OCI-LY1 (cell line): ENCODE results near the gene MXD4.

Experiments used
- H2AFZ ChIP-seq: fragments of 200-600 bp; sonication (generic), shearing (Covaris generic); 2 replicates; pipeline ENCODE4 v1.6.0; 2014; ENCODE audit warnings: antibody characterized with exemption, mild to moderate bottlenecking, low read length
- H3F3A ChIP-seq: fragments of 200-600 bp; sonication (generic), shearing (Covaris generic); 2 replicates; pipeline ENCODE4 v1.6.0; 2014; ENCODE audit warnings: mild to moderate bottlenecking, antibody characterized with exemption, low read length, moderate library complexity; ENCODE audit not compliant: insufficient read depth
- H3K27ac ChIP-seq: fragments of 200-600 bp; sonication (generic); 2 replicates; pipeline ENCODE4 v1.5.1; 2014; ENCODE audit warnings: low read length, mixed run types, mild to moderate bottlenecking, low read depth; ENCODE audit not compliant: poor library complexity, severe bottlenecking
- H3K27me3 ChIP-seq: fragments of 200-600 bp; sonication (generic); 2 replicates; pipeline ENCODE4 v1.6.0; 2014; ENCODE audit warnings: antibody characterized with exemption, mild to moderate bottlenecking, low read length, moderate library complexity; ENCODE audit not compliant: insufficient read depth
- H3K36me3 ChIP-seq: fragments of 200-600 bp; sonication (generic); 2 replicates; pipeline ENCODE4 v1.6.1; 2014; ENCODE audit warnings: mild to moderate bottlenecking, antibody characterized with exemption, low read length, moderate library complexity, mixed read lengths; ENCODE audit not compliant: insufficient read depth
- H3K4me1 ChIP-seq: fragments of 200-600 bp; sonication (generic); 2 replicates; pipeline ENCODE4 v1.5.1; 2014; ENCODE audit warnings: mild to moderate bottlenecking, low read length, moderate library complexity; ENCODE audit not compliant: insufficient read depth, severe bottlenecking
- H3K4me2 ChIP-seq: fragments of 200-600 bp; sonication (generic), shearing (Covaris generic); 2 replicates; pipeline ENCODE4 v1.6.1; 2014; ENCODE audit warnings: low read length
- H3K4me3 ChIP-seq: fragments of 200-600 bp; sonication (generic); 2 replicates; pipeline ENCODE4 v1.5.1; 2014; ENCODE audit warnings: low read length, low read depth, mild to moderate bottlenecking, mixed read lengths; ENCODE audit not compliant: poor library complexity, severe bottlenecking
- H3K79me2 ChIP-seq: fragments of 200-600 bp; shearing (Covaris generic); 2 replicates; pipeline ENCODE4 v1.6.1; 2016; ENCODE audit warnings: mixed run types, low read length, mixed read lengths; ENCODE audit not compliant: insufficient read depth
- H3K9ac ChIP-seq: fragments of 200-600 bp; sonication (generic), shearing (Covaris generic); 2 replicates; pipeline ENCODE4 v1.6.1; 2014; ENCODE audit warnings: mild to moderate bottlenecking, low read length, mixed read lengths
- H3K9me2 ChIP-seq: fragments of 200-600 bp; sonication (generic), shearing (Covaris generic); 2 replicates; pipeline ENCODE4 v1.6.1; 2014; ENCODE audit warnings: low read depth, mild to moderate bottlenecking, low read length, mixed read lengths
- H3K9me3 ChIP-seq: fragments of 200-600 bp; shearing (Covaris generic); 2 replicates; pipeline ENCODE4 v1.6.1; 2014; ENCODE audit warnings: low read length, mixed read lengths
- H4K20me1 ChIP-seq: fragments of 200-600 bp; sonication (generic), shearing (Covaris generic); 2 replicates; pipeline ENCODE4 v1.6.0; 2016; ENCODE audit warnings: mild to moderate bottlenecking, low read length; ENCODE audit not compliant: insufficient read depth
- EZH2 ChIP-seq: fragments of 200-600 bp; sonication (generic), shearing (Covaris generic); IDR thresholded peaks from 2 replicates; pipeline ENCODE4 v1.8.0; 2017; ENCODE audit warnings: borderline replicate concordance, mixed run types, mild to moderate bottlenecking, antibody characterized with exemption, low read length, moderate library complexity, mixed read lengths
- TF ChIP-seq, protein P1 (sequence below): fragments of 200-600 bp; sonication (generic), shearing (Covaris generic); IDR thresholded peaks from 2 replicates; pipeline ENCODE4 v1.5.1; 2017; ENCODE audit warnings: mild to moderate bottlenecking, antibody characterized with exemption, low read length, moderate library complexity, mixed read lengths

The MXD4 gene

DNA sequence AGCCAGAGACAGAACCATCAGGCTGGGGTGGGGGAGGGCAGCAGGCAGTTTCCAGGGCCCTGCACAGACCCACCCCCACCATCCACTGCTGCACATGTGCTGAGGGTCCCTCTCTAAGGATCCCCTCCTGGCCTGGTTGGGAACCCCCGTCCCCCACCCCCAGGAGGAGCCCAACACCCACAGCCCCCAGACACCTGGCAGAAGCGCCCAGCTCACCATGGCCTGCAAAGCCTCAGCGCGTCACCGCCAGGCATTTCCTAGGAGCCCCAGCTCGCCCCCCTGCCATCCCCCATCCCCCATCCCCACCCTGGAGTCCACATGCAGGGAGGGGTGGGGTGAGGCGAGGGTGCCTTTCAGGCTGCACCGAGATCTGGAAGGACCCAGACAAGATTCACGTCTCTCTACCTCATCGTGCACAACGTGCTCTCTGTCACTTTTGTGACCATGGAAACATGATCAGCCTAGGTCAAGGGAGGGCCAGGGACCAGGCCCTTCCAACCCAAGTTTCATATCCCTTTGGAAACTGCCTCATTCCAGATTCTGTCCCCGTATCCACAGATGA lies 9.3 kb downstream of the MXD4 start:
- no peaks in the 10 kb centered on the region for H3K36me3 ChIP-seq
- no peaks in the 10 kb centered on the region for H3K27me3 ChIP-seq
- no peaks in the 10 kb centered on the region for H4K20me1 ChIP-seq
- no peak overlapping the region for H3K9ac ChIP-seq
- H3K27ac ChIP-seq = no peak overlapping the region
- no peak overlapping the region for H3K4me2 ChIP-seq
- H3K9me3 ChIP-seq = no peaks in the 10 kb centered on the region
- no peaks in the 10 kb centered on the region for H3K79me2 ChIP-seq
- H3K9me2 ChIP-seq = no peaks in the 10 kb centered on the region
- no peak for TF ChIP-seq EZH2
- TF ChIP-seq, protein P1, sequence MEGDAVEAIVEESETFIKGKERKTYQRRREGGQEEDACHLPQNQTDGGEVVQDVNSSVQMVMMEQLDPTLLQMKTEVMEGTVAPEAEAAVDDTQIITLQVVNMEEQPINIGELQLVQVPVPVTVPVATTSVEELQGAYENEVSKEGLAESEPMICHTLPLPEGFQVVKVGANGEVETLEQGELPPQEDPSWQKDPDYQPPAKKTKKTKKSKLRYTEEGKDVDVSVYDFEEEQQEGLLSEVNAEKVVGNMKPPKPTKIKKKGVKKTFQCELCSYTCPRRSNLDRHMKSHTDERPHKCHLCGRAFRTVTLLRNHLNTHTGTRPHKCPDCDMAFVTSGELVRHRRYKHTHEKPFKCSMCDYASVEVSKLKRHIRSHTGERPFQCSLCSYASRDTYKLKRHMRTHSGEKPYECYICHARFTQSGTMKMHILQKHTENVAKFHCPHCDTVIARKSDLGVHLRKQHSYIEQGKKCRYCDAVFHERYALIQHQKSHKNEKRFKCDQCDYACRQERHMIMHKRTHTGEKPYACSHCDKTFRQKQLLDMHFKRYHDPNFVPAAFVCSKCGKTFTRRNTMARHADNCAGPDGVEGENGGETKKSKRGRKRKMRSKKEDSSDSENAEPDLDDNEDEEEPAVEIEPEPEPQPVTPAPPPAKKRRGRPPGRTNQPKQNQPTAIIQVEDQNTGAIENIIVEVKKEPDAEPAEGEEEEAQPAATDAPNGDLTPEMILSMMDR = no peak
- no peak overlapping the region for H2AFZ ChIP-seq
- no peaks in the 10 kb centered on the region for H3K4me1 ChIP-seq
- no peak overlapping the region for H3K4me3 ChIP-seq
- H3F3A ChIP-seq = no peaks in the 10 kb centered on the region

DNA sequence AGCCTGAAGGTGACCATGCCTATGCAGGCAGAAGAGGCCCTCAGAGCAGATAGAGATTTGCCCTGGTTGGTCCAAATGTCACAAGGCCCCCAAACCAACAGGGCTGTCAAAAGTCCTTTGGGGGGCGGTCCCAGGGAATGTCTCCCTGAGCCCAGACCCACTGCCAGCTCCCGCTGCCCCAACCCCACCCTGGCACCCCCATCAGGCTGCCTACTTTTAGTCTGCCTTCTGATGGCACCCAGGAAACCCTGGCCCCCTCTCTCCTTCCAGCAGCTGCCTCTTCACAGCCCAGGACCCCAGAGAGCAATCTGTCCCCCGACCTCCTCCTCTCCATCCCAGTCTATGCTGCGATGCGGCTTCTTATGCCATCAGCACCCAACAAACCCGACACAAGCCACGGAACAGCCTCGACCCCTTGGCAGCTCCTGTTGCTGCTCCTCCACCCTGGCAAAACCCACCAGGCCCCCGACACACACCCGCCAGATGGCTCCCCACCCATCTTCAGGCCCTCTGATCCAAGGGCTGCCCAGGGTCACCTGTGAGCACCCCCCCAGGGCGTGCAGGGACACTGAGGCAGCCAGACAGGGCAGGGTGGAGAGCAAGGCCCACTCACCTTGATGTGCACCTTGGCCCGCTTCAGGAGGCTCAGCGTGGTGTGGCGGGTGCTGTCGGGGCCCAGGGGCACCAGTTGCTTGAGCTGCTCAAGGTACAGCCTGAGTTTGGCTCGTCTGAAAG lies 9.9 kb downstream of the MXD4 start:
- no peak overlapping the region for H3K4me3 ChIP-seq
- no peaks in the 10 kb centered on the region for H3K36me3 ChIP-seq
- no peak overlapping the region for H3K4me2 ChIP-seq
- no peaks in the 10 kb centered on the region for H3F3A ChIP-seq
- no peaks in the 10 kb centered on the region for H3K4me1 ChIP-seq
- no peaks in the 10 kb centered on the region for H3K79me2 ChIP-seq
- no peak for TF ChIP-seq EZH2
- TF ChIP-seq, protein P1 = no peak
- H3K9me2 ChIP-seq = no peaks in the 10 kb centered on the region
- no peak overlapping the region for H2AFZ ChIP-seq
- H4K20me1 ChIP-seq = no peaks in the 10 kb centered on the region
- no peak overlapping the region for H3K27ac ChIP-seq
- no peaks in the 10 kb centered on the region for H3K27me3 ChIP-seq
- H3K9me3 ChIP-seq = no peaks in the 10 kb centered on the region
- H3K9ac ChIP-seq = no peak overlapping the region

DNA sequence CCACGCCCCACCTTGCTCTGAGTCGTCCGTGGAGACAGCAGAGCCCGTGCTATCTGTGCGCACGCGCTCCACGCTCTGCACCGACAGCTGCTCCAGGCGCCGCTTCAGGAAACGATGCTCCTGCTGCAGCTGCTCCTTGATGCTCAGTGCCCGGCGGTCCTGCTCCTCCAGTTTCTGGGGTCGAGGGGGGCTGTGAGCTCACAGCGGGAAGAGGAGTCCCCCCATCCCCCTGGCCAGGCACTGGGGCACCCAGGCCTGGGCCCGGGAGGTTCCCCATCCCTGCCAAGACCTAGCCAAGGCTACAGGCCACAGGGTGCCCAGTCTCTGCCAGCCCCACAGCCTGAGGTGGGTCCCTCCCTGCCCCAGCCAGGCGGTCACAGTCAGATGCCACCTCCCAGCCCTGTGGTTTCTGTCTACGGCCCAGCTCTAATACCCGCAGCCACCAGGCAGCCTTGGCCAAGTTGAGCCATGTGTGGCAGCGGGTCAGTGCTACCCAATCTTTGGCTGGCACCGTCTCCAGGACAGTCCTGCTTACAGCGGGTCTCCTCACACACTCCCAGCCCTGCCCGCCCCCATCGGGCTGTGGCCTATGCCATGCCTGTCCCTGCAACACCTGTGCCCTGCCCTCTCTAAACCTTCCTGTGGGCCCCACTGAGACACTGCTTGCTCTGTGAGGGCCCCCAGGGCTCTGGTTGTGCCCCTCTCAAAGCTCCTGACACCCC lies 10.7 kb downstream of the MXD4 start:
- no peaks in the 10 kb centered on the region for H3F3A ChIP-seq
- no peak overlapping the region for H3K9ac ChIP-seq
- no peaks in the 10 kb centered on the region for H3K9me3 ChIP-seq
- H2AFZ ChIP-seq = no peak overlapping the region
- no peak overlapping the region for H3K4me2 ChIP-seq
- H3K4me1 ChIP-seq = no peaks in the 10 kb centered on the region
- H4K20me1 ChIP-seq = no peaks in the 10 kb centered on the region
- H3K27ac ChIP-seq = no peak overlapping the region
- H3K79me2 ChIP-seq = no peaks in the 10 kb centered on the region
- no peaks in the 10 kb centered on the region for H3K27me3 ChIP-seq
- TF ChIP-seq, protein P1 = no peak
- no peak for TF ChIP-seq EZH2
- H3K9me2 ChIP-seq = no peaks in the 10 kb centered on the region
- H3K36me3 ChIP-seq = no peaks in the 10 kb centered on the region
- H3K4me3 ChIP-seq = no peak overlapping the region
